ENCODE results near the gene RET.

RET gene

DNA sequence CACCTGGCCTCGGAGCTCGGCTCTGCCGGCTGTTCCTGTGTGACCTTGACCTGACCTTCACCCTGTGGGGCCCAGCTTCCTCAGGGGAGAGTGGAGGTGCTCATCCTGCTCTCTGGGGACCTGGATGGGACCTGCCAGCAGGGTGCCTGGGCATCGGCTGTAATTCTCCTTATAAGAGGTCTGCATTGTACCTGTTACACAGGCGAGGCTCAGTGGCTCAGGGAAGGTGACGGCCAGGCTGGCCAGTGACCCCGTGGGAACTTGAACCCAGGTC is 29.0 kb downstream of the RET start:
- Histone ChIP-seq H3K4me1 (ENCODE audit: control insufficient read depth, low read length) (peaks cover 3% of the 10 kb centered on the region; the same call in 1 of the 2 replicates), H3K27me3 (ENCODE audit: control insufficient read depth, low read length) (no peaks in the 10 kb centered on the region), H3K36me3 (ENCODE audit: control insufficient read depth, low read length) (no peaks in the 10 kb centered on the region), H3K9me2 (replicated peaks; ENCODE audit: control insufficient read depth, low read length) (no peaks in the 10 kb centered on the region), H3K4me2 (ENCODE audit: low read length) (no peak overlapping the region; the same call in 1 of the 2 replicates), H4K20me1 (ENCODE audit: control insufficient read depth, insufficient read depth, low read depth, low read length) (no peaks in the 10 kb centered on the region; the same call in 1 of the 2 replicates), H3K4me3 (ENCODE audit: low read length) (no peak overlapping the region), H3K9me3 (ENCODE audit: control insufficient read depth, insufficient read depth, low read length) (no peaks in the 10 kb centered on the region), H3K27ac (ENCODE audit: low read depth, low read length) (no peak overlapping the region), H3F3A (ENCODE audit: control insufficient read depth, insufficient read depth) (no peaks in the 10 kb centered on the region), H3K79me2 (ENCODE audit: control insufficient read depth, low read length) (no peaks in the 10 kb centered on the region)
- TF ChIP-seq, protein P1, sequence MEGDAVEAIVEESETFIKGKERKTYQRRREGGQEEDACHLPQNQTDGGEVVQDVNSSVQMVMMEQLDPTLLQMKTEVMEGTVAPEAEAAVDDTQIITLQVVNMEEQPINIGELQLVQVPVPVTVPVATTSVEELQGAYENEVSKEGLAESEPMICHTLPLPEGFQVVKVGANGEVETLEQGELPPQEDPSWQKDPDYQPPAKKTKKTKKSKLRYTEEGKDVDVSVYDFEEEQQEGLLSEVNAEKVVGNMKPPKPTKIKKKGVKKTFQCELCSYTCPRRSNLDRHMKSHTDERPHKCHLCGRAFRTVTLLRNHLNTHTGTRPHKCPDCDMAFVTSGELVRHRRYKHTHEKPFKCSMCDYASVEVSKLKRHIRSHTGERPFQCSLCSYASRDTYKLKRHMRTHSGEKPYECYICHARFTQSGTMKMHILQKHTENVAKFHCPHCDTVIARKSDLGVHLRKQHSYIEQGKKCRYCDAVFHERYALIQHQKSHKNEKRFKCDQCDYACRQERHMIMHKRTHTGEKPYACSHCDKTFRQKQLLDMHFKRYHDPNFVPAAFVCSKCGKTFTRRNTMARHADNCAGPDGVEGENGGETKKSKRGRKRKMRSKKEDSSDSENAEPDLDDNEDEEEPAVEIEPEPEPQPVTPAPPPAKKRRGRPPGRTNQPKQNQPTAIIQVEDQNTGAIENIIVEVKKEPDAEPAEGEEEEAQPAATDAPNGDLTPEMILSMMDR (IDR thresholded peaks at IDR 0.05; ENCODE audit: low read depth, low read length, poor library complexity, severe bottlenecking), result no peak
- no peak for TF ChIP-seq EZH2phosphoT487 (IDR thresholded peaks at IDR 0.05; ENCODE audit: borderline replicate concordance, low read length)

DNA sequence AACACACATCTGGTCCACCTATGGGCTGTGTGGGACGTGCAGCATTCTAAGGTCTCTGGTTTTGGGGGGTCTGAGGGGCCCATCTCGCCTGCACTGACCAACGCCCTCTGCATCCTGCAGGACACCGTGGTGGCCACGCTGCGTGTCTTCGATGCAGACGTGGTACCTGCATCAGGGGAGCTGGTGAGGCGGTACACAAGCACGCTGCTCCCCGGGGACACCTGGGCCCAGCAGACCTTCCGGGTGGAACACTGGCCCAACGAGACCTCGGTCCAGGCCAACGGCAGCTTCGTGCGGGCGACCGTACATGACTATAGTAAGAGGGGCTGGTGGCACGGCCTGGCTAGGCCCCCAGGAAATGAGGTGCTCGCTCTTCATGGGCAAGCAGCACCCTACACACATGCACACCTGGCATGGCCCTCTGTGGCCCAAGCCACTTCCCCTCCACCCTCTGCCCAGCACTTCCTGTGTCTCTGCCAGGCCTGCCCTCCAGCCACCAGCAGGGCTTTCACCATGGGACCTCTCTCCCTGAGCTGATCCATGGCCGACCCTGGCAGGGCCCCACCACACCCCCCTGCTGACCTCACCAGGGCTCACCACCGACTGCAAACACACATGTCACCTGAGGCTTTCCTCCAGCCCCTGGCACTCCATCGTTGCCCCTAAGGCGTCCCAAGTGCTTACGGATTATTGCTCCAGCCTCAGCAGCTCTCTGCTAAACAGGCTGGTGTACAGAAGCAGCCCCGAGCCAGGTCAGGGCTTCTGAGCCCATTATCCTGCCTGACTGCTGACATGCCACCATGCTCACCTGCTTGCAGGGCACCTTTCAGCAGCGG is 29.6 kb downstream of the RET start:
- Histone ChIP-seq H3K79me2 (ENCODE audit: control insufficient read depth, low read length) (no peaks in the 10 kb centered on the region), H3K4me3 (ENCODE audit: low read length) (no peak overlapping the region), H3K4me2 (ENCODE audit: low read length) (no peak overlapping the region), H3K36me3 (ENCODE audit: control insufficient read depth, low read length) (no peaks in the 10 kb centered on the region), H3K9me2 (replicated peaks; ENCODE audit: control insufficient read depth, low read length) (no peaks in the 10 kb centered on the region), H4K20me1 (ENCODE audit: control insufficient read depth, insufficient read depth, low read depth, low read length) (no peaks in the 10 kb centered on the region; the same call in 1 of the 2 replicates), H3K27ac (ENCODE audit: low read depth, low read length) (no peak overlapping the region), H3K9me3 (ENCODE audit: control insufficient read depth, insufficient read depth, low read length) (no peaks in the 10 kb centered on the region), H3F3A (ENCODE audit: control insufficient read depth, insufficient read depth) (no peaks in the 10 kb centered on the region), H3K27me3 (ENCODE audit: control insufficient read depth, low read length) (no peaks in the 10 kb centered on the region), H3K4me1 (ENCODE audit: control insufficient read depth, low read length) (peaks cover 3% of the 10 kb centered on the region; the same call in 1 of the 2 replicates)
- TF ChIP-seq EZH2phosphoT487 (IDR thresholded peaks at IDR 0.05; ENCODE audit: borderline replicate concordance, low read length), result no peak
- TF ChIP-seq, protein P1 (IDR thresholded peaks at IDR 0.05; ENCODE audit: low read depth, low read length, poor library complexity, severe bottlenecking), result no peak

DNA sequence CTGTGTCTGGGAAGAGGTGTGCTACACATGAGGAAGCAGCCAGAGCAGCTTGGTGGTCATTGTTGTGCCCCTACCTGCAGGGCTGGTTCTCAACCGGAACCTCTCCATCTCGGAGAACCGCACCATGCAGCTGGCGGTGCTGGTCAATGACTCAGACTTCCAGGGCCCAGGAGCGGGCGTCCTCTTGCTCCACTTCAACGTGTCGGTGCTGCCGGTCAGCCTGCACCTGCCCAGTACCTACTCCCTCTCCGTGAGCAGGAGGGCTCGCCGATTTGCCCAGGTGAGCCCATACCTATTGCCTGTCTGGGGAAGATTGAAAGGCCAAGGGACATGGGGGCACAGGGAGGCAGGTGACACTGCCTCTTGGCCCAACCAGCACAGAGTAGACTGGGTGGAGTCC is 32.1 kb downstream of the RET start:
- no peak overlapping the region for H3K4me3 ChIP-seq (ENCODE audit: low read length)
- no peak overlapping the region for H3K27ac ChIP-seq (ENCODE audit: low read depth, low read length)
- peaks cover 3% of the 10 kb centered on the region; the same call in 1 of the 2 replicates for H3K4me1 ChIP-seq (ENCODE audit: control insufficient read depth, low read length)
- H3K9me3 ChIP-seq (ENCODE audit: control insufficient read depth, insufficient read depth, low read length), result no peaks in the 10 kb centered on the region
- H3K79me2 ChIP-seq (ENCODE audit: control insufficient read depth, low read length), result no peaks in the 10 kb centered on the region
- no peak overlapping the region for H3K4me2 ChIP-seq (ENCODE audit: low read length)
- H3K27me3 ChIP-seq (ENCODE audit: control insufficient read depth, low read length), result no peaks in the 10 kb centered on the region
- H3K36me3 ChIP-seq (ENCODE audit: control insufficient read depth, low read length), result no peaks in the 10 kb centered on the region
- H4K20me1 ChIP-seq (ENCODE audit: control insufficient read depth, insufficient read depth, low read depth, low read length), result no peaks in the 10 kb centered on the region; the same call in 1 of the 2 replicates
- no peak for TF ChIP-seq EZH2phosphoT487 (IDR thresholded peaks at IDR 0.05; ENCODE audit: borderline replicate concordance, low read length)
- TF ChIP-seq, protein P1 (IDR thresholded peaks at IDR 0.05; ENCODE audit: low read depth, low read length, poor library complexity, severe bottlenecking), result no peak
- H3F3A ChIP-seq (ENCODE audit: control insufficient read depth, insufficient read depth), result no peaks in the 10 kb centered on the region
- no peaks in the 10 kb centered on the region for H3K9me2 ChIP-seq (replicated peaks; ENCODE audit: control insufficient read depth, low read length)

Measured in DOHH2 (cell line).